ENCODE measurements around the gene MPRIP.

Gene MPRIP

GRCh38 chr17:17104494-17104893 is 62.2 kb downstream of the MPRIP start:
- TF ChIP-seq ZFP30 (CRISPR knock-in tag; IDR thresholded peaks at IDR 0.05) (no peak), ZNF8 (CRISPR knock-in tag; IDR thresholded peaks at IDR 0.05) (no peak), ZC3H10 (CRISPR knock-in tag; IDR thresholded peaks at IDR 0.05) (no peak), TOX (CRISPR knock-in tag; IDR thresholded peaks at IDR 0.05; ENCODE audit: borderline replicate concordance) (no peak), GLIS3 (CRISPR knock-in tag; IDR thresholded peaks at IDR 0.05) (no peak), ZNF70 (CRISPR knock-in tag; IDR thresholded peaks at IDR 0.05) (no peak), BACH2 (CRISPR knock-in tag; IDR thresholded peaks at IDR 0.05; ENCODE audit: borderline replicate concordance) (no peak), RARB (CRISPR knock-in tag; IDR thresholded peaks at IDR 0.05) (no peak)
- TF ChIP-seq, protein P1, sequence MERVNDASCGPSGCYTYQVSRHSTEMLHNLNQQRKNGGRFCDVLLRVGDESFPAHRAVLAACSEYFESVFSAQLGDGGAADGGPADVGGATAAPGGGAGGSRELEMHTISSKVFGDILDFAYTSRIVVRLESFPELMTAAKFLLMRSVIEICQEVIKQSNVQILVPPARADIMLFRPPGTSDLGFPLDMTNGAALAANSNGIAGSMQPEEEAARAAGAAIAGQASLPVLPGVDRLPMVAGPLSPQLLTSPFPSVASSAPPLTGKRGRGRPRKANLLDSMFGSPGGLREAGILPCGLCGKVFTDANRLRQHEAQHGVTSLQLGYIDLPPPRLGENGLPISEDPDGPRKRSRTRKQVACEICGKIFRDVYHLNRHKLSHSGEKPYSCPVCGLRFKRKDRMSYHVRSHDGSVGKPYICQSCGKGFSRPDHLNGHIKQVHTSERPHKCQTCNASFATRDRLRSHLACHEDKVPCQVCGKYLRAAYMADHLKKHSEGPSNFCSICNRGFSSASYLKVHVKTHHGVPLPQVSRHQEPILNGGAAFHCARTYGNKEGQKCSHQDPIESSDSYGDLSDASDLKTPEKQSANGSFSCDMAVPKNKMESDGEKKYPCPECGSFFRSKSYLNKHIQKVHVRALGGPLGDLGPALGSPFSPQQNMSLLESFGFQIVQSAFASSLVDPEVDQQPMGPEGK (CRISPR knock-in tag; IDR thresholded peaks at IDR 0.05; ENCODE audit: borderline replicate concordance), result no peak
- no peak for ATAC-seq

DNA sequence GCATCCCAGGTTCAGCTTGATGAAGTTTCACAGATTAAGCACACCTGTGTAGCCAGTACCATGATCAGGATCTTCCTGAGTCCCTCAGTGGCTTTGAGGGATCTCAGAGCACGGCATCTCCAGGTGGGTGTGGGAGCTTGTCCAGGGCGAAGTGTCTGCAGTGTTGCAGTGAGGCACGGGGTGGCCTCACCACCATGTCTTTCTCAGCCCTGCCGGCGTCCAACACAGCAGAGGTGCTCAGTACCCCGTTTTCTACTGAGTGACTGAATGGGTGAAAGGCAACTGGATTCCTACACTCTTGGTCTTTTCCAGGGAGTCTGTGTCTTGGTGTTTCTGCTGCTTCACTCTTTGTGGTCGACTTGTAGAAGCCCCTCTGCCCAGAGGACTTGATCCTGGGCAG is 63.7 kb downstream of the MPRIP start:
- no peak for TF ChIP-seq ZC3H10 (CRISPR knock-in tag; IDR thresholded peaks at IDR 0.05)
- TF ChIP-seq, protein P2, sequence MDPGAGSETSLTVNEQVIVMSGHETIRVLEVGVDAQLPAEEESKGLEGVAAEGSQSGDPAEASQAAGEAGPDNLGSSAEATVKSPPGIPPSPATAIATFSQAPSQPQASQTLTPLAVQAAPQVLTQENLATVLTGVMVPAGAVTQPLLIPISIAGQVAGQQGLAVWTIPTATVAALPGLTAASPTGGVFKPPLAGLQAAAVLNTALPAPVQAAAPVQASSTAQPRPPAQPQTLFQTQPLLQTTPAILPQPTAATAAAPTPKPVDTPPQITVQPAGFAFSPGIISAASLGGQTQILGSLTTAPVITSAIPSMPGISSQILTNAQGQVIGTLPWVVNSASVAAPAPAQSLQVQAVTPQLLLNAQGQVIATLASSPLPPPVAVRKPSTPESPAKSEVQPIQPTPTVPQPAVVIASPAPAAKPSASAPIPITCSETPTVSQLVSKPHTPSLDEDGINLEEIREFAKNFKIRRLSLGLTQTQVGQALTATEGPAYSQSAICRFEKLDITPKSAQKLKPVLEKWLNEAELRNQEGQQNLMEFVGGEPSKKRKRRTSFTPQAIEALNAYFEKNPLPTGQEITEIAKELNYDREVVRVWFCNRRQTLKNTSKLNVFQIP (CRISPR knock-in tag; IDR thresholded peaks at IDR 0.05; ENCODE audit: borderline replicate concordance, low read depth), result no peak
- no peak for TF ChIP-seq TOX (CRISPR knock-in tag; IDR thresholded peaks at IDR 0.05; ENCODE audit: borderline replicate concordance)
- TF ChIP-seq TCF4 (CRISPR knock-in tag; IDR thresholded peaks at IDR 0.05; ENCODE audit: borderline replicate concordance), result no peak
- no peak for TF ChIP-seq BACH2 (CRISPR knock-in tag; IDR thresholded peaks at IDR 0.05; ENCODE audit: borderline replicate concordance)
- no peak for TF ChIP-seq GLIS3 (CRISPR knock-in tag; IDR thresholded peaks at IDR 0.05)

DNA sequence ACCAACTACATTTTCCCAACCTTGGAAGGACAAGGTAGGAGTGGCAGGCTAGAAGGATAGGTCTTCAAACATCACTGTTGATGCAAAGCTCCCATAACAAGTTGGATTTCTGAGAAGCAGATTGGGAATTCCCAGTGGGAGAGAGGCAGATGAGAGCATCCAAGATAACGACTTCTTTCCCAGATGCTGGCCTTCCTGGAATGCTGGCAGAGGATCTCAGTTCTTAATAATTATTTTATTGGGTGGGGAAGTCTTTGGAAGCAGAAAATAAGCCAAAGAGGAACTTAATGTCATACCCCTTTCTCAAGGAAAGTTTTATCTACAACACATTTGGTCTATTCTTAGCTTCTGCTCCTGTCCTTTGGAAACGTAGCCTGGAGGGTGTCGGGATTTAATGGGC is 64.5 kb downstream of the MPRIP start:
- ATAC-seq, result no peak
- TF ChIP-seq OSR1 (CRISPR knock-in tag; IDR thresholded peaks at IDR 0.05) (no peak), ZNF70 (CRISPR knock-in tag; IDR thresholded peaks at IDR 0.05) (no peak), CSRNP3 (CRISPR knock-in tag; IDR thresholded peaks at IDR 0.05) (no peak), CSDC2 (CRISPR knock-in tag; IDR thresholded peaks at IDR 0.05) (no peak), ESRRG (CRISPR knock-in tag; IDR thresholded peaks at IDR 0.05) (no peak)
- TF ChIP-seq, protein P1 (CRISPR knock-in tag; IDR thresholded peaks at IDR 0.05; ENCODE audit: borderline replicate concordance), result no peak

More for the DNA sequence above, 63.7 kb downstream of the MPRIP start:
- ATAC-seq, result no peak

GRCh38 chr17:17107281-17107680 is 65.0 kb downstream of the MPRIP start:
- ATAC-seq, result no peak
- TF ChIP-seq, protein P1 (CRISPR knock-in tag; IDR thresholded peaks at IDR 0.05; ENCODE audit: borderline replicate concordance), result no peak
- TF ChIP-seq ISL1 (CRISPR knock-in tag; IDR thresholded peaks at IDR 0.05), result no peak
- TF ChIP-seq, protein P2 (CRISPR knock-in tag; IDR thresholded peaks at IDR 0.05; ENCODE audit: borderline replicate concordance, low read depth), result no peak
- TF ChIP-seq, protein P3, sequence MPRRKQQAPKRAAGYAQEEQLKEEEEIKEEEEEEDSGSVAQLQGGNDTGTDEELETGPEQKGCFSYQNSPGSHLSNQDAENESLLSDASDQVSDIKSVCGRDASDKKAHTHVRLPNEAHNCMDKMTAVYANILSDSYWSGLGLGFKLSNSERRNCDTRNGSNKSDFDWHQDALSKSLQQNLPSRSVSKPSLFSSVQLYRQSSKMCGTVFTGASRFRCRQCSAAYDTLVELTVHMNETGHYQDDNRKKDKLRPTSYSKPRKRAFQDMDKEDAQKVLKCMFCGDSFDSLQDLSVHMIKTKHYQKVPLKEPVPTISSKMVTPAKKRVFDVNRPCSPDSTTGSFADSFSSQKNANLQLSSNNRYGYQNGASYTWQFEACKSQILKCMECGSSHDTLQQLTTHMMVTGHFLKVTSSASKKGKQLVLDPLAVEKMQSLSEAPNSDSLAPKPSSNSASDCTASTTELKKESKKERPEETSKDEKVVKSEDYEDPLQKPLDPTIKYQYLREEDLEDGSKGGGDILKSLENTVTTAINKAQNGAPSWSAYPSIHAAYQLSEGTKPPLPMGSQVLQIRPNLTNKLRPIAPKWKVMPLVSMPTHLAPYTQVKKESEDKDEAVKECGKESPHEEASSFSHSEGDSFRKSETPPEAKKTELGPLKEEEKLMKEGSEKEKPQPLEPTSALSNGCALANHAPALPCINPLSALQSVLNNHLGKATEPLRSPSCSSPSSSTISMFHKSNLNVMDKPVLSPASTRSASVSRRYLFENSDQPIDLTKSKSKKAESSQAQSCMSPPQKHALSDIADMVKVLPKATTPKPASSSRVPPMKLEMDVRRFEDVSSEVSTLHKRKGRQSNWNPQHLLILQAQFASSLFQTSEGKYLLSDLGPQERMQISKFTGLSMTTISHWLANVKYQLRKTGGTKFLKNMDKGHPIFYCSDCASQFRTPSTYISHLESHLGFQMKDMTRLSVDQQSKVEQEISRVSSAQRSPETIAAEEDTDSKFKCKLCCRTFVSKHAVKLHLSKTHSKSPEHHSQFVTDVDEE (CRISPR knock-in tag; IDR thresholded peaks at IDR 0.05), result no peak
- no peak for TF ChIP-seq SNAI2 (CRISPR knock-in tag; IDR thresholded peaks at IDR 0.05)
- TF ChIP-seq ZNF70 (CRISPR knock-in tag; IDR thresholded peaks at IDR 0.05), result no peak
- TF ChIP-seq ZFP30 (CRISPR knock-in tag; IDR thresholded peaks at IDR 0.05), result no peak
- no peak for TF ChIP-seq TOX (CRISPR knock-in tag; IDR thresholded peaks at IDR 0.05; ENCODE audit: borderline replicate concordance)
- TF ChIP-seq RARB (CRISPR knock-in tag; IDR thresholded peaks at IDR 0.05), result no peak
- TF ChIP-seq, protein P4, sequence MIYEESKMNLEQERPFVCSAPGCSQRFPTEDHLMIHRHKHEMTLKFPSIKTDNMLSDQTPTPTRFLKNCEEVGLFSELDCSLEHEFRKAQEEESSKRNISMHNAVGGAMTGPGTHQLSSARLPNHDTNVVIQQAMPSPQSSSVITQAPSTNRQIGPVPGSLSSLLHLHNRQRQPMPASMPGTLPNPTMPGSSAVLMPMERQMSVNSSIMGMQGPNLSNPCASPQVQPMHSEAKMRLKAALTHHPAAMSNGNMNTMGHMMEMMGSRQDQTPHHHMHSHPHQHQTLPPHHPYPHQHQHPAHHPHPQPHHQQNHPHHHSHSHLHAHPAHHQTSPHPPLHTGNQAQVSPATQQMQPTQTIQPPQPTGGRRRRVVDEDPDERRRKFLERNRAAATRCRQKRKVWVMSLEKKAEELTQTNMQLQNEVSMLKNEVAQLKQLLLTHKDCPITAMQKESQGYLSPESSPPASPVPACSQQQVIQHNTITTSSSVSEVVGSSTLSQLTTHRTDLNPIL (CRISPR knock-in tag; IDR thresholded peaks at IDR 0.05; ENCODE audit: low read depth), result no peak
- TF ChIP-seq ZNF565 (CRISPR knock-in tag; conservative IDR thresholded peaks at IDR 0.05; ENCODE audit: low read depth), result no peak
- TF ChIP-seq ESRRG (CRISPR knock-in tag; IDR thresholded peaks at IDR 0.05), result no peak
- TF ChIP-seq ZC3H10 (CRISPR knock-in tag; IDR thresholded peaks at IDR 0.05), result no peak
- no peak for TF ChIP-seq BACH2 (CRISPR knock-in tag; IDR thresholded peaks at IDR 0.05; ENCODE audit: borderline replicate concordance)
- TF ChIP-seq CSDC2 (CRISPR knock-in tag; IDR thresholded peaks at IDR 0.05), result no peak

Data from SK-N-SH treated with all-trans-retinoic acid at 6 μM for 48 hours (cell line).